Measurements from ENCODE around the gene KDM7A. TPM values are rescaled to one million over a fixed set of nuclear protein-coding genes. Genes with fewer than 3 reads are reported as not detected.

The KDM7A gene
- total RNA-seq, 1 experiment from 2014 or later: 6.6 TPM

- H3K4me2 ChIP-seq (ENCODE audit: insufficient read depth, insufficient read length, low read length): no peak overlapping the region
- no peak overlapping the region for H3K14ac ChIP-seq (ENCODE audit: insufficient read depth, low read length)
- peaks cover 6% of the 10 kb centered on the region for H3K23me2 ChIP-seq (ENCODE audit: insufficient read length, low read depth, low read length, poor library complexity, severe bottlenecking)
- H3K27me3 ChIP-seq (ENCODE audit: insufficient read depth, low read length): no peaks in the 10 kb centered on the region; the same call in 1 of the 2 replicates
- H3K9ac ChIP-seq (ENCODE audit: extremely low read depth, insufficient read length, low read length): no peak overlapping the region
- no peak overlapping the region for H2BK120ac ChIP-seq (ENCODE audit: low read depth, low read length, poor library complexity, severe bottlenecking)
- no peaks in the 10 kb centered on the region for H3K79me2 ChIP-seq (ENCODE audit: insufficient read depth, low read length)
- H2BK12ac ChIP-seq (ENCODE audit: insufficient read length, low read depth, low read length): no peak overlapping the region
- H3K79me1 ChIP-seq (ENCODE audit: insufficient read depth, low read depth, low read length, poor library complexity, severe bottlenecking): no peaks in the 10 kb centered on the region
- no peak overlapping the region for H2BK5ac ChIP-seq (ENCODE audit: insufficient read length, low read length)
- H3K27ac ChIP-seq (ENCODE audit: insufficient read length, low read depth, low read length): no peak overlapping the region
- no peak overlapping the region for H4K8ac ChIP-seq (replicated peaks; ENCODE audit: insufficient read length, low read depth, low read length)
- Mint-ChIP-seq H3K4me1 (peaks cover 6 to 9% of the 10 kb centered on the region in 2 experiments), H3K27ac (no peak overlapping the region; a peak in 1 of 7 replicates), H3K36me3 (ENCODE audit: insufficient read depth in 1 of 3, low read depth in 3 of 3) (no peaks in the 10 kb centered on the region), H3K27me3 (ENCODE audit: low read depth) (peaks cover 18% of the 10 kb centered on the region), H3K4me3 (no peak overlapping the region), H3K9me3 (no peaks in the 10 kb centered on the region; a peak in 1 of 5 replicates)
- no peak overlapping the region for H4K5ac ChIP-seq (ENCODE audit: insufficient read length, low read depth, low read length)
- TF ChIP-seq CTCF (conservative IDR thresholded peaks at IDR 0.05): no peak
- no peaks in the 10 kb centered on the region for H3K4me1 ChIP-seq (ENCODE audit: insufficient read depth, low read length)
- H3K18ac ChIP-seq (ENCODE audit: insufficient read length, low read depth, low read length): no peak overlapping the region
- no peak for DNase-seq
- no peak overlapping the region for H3K23ac ChIP-seq (ENCODE audit: insufficient read length, low read depth, low read length)
- no peak overlapping the region for H3T11ph ChIP-seq (ENCODE audit: low read length)
- H4K20me1 ChIP-seq (ENCODE audit: control insufficient read depth, insufficient read depth, insufficient read length): no peaks in the 10 kb centered on the region
- no peaks in the 10 kb centered on the region for H3K9me3 ChIP-seq (ENCODE audit: control insufficient read depth, low read depth, low read length)
- no peak overlapping the region for H2BK20ac ChIP-seq (ENCODE audit: low read depth, low read length, poor library complexity, severe bottlenecking)
- H2BK15ac ChIP-seq (ENCODE audit: low read depth, low read length): no peak overlapping the region
- H3K56ac ChIP-seq (ENCODE audit: insufficient read length, low read depth, low read length): no peak overlapping the region
- H4K91ac ChIP-seq (ENCODE audit: insufficient read length, low read depth, low read length): no peak overlapping the region
- H2AFZ ChIP-seq (ENCODE audit: low read length): no peak overlapping the region
- WGBS (ENCODE audit: extremely low coverage, insufficient read length, low lambda C conversion rate): no CpG with 5 or more reads among the region's 5 CpGs
- no peak overlapping the region for H3K4ac ChIP-seq (ENCODE audit: low read depth, low read length)
- H2AK5ac ChIP-seq (ENCODE audit: insufficient read length, low read length): no peak overlapping the region
Observed at GRCh38 chr7:140225562-140226249, 48.9 kb upstream of the KDM7A start.

Measured in H9 (cell line).